Dendritic cell treated with granulocyte-macrophage colony-stimulating factor and Interleukin-4, amounts not matched to agents 40 ng/mL and 50 ng/mL, for 4 days (primary cell): ENCODE results near the gene ZNF300.
"Not testable (repeated sequence)": the region's sequence is repeated elsewhere in the genome, so short reads cannot be mapped to it uniquely, and the experiment has no call there.

ENCODE experiments used
- H3K27ac Mint-ChIP-seq: one replicate; pipeline ENCODE4 v1.8.0; 2022; ENCODE audit warnings: mild to moderate bottlenecking, mixed read lengths
- H3K27me3 Mint-ChIP-seq: one replicate; pipeline ENCODE4 v1.8.0; 2022; ENCODE audit warnings: mild to moderate bottlenecking, mixed read lengths
- H3K36me3 Mint-ChIP-seq: one replicate; pipeline ENCODE4 v1.8.0; 2022; ENCODE audit warnings: low read depth, mixed read lengths
- H3K4me1 Mint-ChIP-seq: one replicate; pipeline ENCODE4 v1.8.0; 2022; ENCODE audit warnings: low read depth, mixed read lengths
- H3K4me3 Mint-ChIP-seq: one replicate; pipeline ENCODE4 v1.8.0; 2022; ENCODE audit warnings: mild to moderate bottlenecking, moderate library complexity, mixed read lengths
- H3K9me3 Mint-ChIP-seq: one replicate; pipeline ENCODE4 v1.8.0; 2022; ENCODE audit warnings: mixed read lengths
- intact Hi-C: fragments of 100-400 bp; cut with micrococcal nuclease; formaldehyde crosslinking; loops from one replicate; pipeline ENCODE4 v1.15.0; 2022

ZNF300 gene

DNA sequence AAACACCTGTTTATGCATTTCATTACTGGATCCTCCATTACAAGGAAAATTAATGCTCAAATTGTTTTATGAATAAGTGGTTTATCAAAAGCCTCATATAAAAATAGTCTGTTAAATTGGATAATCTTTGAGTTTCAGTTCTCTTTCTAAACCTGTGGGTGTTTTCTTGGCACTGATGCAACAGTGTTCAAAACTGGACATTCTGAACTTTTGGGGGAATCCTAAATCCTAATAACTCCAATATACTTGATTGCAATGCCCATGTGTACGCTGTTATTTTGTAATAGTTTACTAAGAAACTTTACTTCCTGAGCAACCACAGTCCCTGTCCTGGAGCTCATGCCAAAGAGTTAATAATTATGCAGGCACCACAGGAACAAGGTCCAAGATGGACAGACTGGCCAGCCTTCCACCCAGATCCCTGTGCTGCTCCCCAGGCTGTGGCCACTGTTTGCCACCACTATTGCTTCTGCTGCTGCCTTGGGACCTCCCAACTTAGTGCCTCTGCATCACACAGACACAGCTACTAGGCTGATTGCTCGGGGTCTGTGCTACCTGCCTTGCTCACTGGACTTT lies 44.4 kb downstream of the ZNF300 start:
- H3K4me1 Mint-ChIP-seq: peaks cover 6% of the 10 kb centered on the region
- H3K27ac Mint-ChIP-seq: no peak overlapping the region
- no peak overlapping the region for H3K4me3 Mint-ChIP-seq
- peaks cover 43% of the 10 kb centered on the region for H3K9me3 Mint-ChIP-seq
- intact Hi-C loops: no loop called here
- no peaks in the 10 kb centered on the region for H3K36me3 Mint-ChIP-seq
- H3K27me3 Mint-ChIP-seq: peaks cover 3% of the 10 kb centered on the region

DNA sequence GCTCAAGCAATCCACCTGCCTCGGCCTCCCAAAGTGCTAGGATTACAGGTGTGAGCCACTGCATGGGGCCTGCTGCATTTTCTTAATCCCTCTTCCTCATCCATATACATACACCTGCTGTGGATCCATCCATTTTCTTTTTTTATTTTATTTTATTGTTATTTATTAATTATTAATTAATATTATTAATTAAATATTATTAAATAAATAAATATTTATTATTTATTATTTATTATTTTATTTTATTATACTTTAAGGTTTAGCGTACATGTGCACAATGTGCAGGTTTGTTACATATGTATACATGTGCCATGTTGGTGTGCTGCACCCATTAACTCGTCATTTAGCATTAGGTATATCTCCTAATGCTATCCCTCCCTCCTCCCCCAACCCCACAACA lies 48.1 kb downstream of the ZNF300 start:
- intact Hi-C loops, H3K4me3 Mint-ChIP-seq, H3K27ac Mint-ChIP-seq, H3K36me3 Mint-ChIP-seq, H3K27me3 Mint-ChIP-seq: not testable (repeated sequence)
- peaks cover 14% of the 10 kb centered on the region for H3K4me1 Mint-ChIP-seq
- peaks cover 14% of the 10 kb centered on the region for H3K9me3 Mint-ChIP-seq

DNA sequence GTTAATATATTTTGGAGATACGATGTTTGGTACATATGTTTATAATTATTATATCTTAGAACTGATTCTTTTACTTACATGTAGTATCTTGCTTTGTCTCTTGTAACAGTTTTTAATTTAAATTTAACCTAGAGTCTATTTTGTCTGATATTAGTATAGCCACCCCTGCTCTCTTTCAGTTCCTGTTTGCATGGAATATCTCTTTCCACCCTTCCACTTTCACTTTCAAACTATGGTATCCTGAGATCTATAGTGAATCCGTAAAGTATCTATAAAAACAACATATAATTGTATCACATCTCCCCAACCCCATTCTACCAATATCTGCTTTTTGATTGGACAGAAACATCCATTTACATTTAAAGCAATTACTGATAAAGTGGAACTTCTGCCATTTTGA lies 51.2 kb downstream of the ZNF300 start:
- H3K27ac Mint-ChIP-seq: peak overlapping the region; percentile 76
- intact Hi-C loops: no loop called here

DNA sequence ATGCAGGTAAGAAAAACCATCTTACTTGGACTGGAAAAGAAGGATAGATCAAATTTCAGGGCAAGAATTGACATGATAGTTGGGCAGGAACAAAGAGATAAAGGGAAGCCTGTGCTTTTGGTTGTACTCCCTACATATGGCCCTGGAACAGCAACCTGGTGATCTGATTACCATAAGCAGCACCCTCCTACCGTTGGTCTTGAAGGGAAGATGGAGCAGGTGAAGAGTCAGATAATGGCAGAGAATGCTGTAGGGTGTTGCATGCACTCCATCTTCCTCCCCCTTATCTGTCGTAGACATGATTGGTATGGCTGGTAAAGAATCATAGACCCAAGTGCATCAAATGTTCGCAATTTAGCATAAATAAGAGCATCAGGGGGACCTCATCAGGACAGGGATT lies 53.7 kb downstream of the ZNF300 start:
- H3K4me3 Mint-ChIP-seq: no peak overlapping the region
- no peaks in the 10 kb centered on the region for H3K36me3 Mint-ChIP-seq
- H3K27me3 Mint-ChIP-seq: peaks cover 5% of the 10 kb centered on the region
- intact Hi-C loops: no loop called here
- H3K27ac Mint-ChIP-seq: no peak overlapping the region
- H3K4me1 Mint-ChIP-seq: peaks cover 17% of the 10 kb centered on the region
- H3K9me3 Mint-ChIP-seq: no peaks in the 10 kb centered on the region

More for the DNA sequence above, 51.2 kb downstream of the ZNF300 start:
- no peaks in the 10 kb centered on the region for H3K27me3 Mint-ChIP-seq
- H3K4me1 Mint-ChIP-seq: peaks cover 8% of the 10 kb centered on the region
- H3K4me3 Mint-ChIP-seq: peak overlapping the region; percentile 54
- H3K36me3 Mint-ChIP-seq: no peaks in the 10 kb centered on the region
- no peaks in the 10 kb centered on the region for H3K9me3 Mint-ChIP-seq

DNA sequence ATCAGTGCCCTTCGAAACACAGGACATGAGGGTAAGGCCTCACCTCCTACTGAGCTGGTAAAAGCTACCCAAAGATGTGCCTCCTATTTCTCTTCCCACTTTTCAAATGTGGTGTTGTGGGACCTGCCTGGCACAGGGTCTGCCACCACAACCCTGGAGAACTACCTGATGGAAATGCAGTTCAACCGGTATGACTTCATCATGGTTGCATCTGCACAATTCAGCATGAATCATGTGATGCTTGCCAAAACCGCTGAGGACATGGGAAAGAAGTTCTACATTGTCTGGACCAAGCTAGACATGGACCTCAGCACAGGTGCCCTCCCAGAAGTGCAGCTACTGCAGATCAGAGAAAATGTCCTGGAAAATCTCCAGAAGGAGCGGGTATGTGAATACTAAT lies 56.5 kb downstream of the ZNF300 start:
- intact Hi-C loops: no loop called here

DNA sequence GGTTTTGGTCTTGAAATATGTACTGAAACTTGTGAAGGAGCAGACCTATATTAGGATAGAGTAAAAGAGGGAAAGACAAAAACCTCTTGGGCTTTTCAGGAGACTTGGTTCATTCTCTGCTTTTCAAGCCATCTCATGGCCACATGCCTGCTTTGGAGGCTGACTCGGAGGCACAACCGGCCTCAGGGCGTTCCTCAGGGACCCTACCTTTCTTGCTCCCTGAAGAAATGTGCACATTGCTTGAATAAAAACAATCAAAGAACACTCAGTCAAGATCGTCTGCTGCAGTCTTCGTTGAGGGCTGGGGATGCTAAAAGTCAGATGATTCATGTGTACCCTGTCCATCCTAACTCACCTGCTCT lies 57.5 kb downstream of the ZNF300 start:
- Mint-ChIP-seq H3K27ac (no peak overlapping the region), H3K27me3 (peaks cover 5% of the 10 kb centered on the region), H3K4me1 (peaks cover 10% of the 10 kb centered on the region), H3K9me3 (no peaks in the 10 kb centered on the region), H3K4me3 (no peak overlapping the region), H3K36me3 (no peaks in the 10 kb centered on the region)
- intact Hi-C loops: loop anchor here (1.0 kb wide), 2 partner anchors 46 to 287 kb away; no protein-coding TSS in a partner anchor

More for the DNA sequence above, 56.5 kb downstream of the ZNF300 start:
- H3K36me3 Mint-ChIP-seq: no peaks in the 10 kb centered on the region
- peaks cover 10% of the 10 kb centered on the region for H3K4me1 Mint-ChIP-seq
- H3K4me3 Mint-ChIP-seq: no peak overlapping the region
- H3K27ac Mint-ChIP-seq: no peak overlapping the region
- H3K9me3 Mint-ChIP-seq: no peaks in the 10 kb centered on the region
- peaks cover 5% of the 10 kb centered on the region for H3K27me3 Mint-ChIP-seq

DNA sequence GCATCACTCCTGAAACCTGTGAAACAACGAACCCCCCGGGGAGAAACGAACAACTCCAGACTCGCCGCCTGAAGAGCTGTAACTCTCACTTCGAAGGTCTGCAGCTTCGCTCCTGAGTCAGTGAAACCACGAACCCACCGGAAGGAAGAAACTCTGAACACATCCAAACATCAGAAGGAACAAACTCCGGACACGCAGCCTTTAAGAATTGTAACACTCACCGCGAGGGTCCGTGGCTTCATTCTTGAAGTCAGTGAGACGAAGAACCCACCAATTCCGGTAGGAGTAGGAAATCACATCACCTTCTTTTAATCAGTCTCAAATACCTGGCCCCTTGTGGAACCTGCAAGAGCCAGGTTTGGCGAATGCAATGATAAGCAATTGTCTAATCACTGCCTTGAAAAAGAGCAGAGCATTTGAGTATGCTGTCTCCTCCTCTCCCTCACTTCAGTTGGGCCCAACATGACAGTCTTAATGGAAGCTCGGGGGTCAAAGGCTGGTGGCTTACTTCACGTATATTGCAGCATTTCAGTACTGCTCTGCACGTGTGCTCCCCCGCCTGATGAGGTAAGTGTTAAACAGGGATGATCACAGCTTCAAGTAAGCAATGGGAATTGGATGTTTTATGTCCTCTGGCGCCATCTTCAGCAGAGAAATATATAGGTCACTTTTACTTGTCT lies 58.0 kb downstream of the ZNF300 start:
- intact Hi-C loops: loop anchor here (1.0 kb wide), 2 partner anchors 45 to 286 kb away; no protein-coding TSS in a partner anchor
- Mint-ChIP-seq H3K4me1 (peaks cover 10% of the 10 kb centered on the region), H3K36me3 (no peaks in the 10 kb centered on the region), H3K27ac (no peak overlapping the region), H3K4me3 (peak overlapping the region; percentile 30), H3K9me3 (no peaks in the 10 kb centered on the region), H3K27me3 (peaks cover 5% of the 10 kb centered on the region)

DNA sequence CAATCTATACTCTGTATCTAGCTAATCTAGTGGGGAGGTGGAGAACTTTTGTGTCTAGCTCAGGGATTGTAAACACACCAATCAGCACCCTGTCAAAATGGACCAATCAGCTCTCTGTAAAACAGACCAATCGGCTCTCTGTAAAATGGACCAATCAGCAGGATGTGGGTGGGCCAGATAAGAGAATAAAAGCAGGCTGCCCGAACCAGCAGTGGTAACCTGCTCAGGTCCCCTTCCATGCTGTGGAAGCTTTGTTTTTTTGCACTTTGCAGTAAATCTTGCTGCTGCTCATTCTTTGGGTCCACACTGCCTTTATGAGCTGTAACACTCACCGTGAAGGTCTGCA lies 58.5 kb downstream of the ZNF300 start, which contains the start of gene IRGM:
Gene IRGM (plus strand): TSS at position 214 of the 346 bp plus-strand sequence. CDS start 1,603 bp downstream, outside the sequence.
- intact Hi-C loops: not testable (repeated sequence)

DNA sequence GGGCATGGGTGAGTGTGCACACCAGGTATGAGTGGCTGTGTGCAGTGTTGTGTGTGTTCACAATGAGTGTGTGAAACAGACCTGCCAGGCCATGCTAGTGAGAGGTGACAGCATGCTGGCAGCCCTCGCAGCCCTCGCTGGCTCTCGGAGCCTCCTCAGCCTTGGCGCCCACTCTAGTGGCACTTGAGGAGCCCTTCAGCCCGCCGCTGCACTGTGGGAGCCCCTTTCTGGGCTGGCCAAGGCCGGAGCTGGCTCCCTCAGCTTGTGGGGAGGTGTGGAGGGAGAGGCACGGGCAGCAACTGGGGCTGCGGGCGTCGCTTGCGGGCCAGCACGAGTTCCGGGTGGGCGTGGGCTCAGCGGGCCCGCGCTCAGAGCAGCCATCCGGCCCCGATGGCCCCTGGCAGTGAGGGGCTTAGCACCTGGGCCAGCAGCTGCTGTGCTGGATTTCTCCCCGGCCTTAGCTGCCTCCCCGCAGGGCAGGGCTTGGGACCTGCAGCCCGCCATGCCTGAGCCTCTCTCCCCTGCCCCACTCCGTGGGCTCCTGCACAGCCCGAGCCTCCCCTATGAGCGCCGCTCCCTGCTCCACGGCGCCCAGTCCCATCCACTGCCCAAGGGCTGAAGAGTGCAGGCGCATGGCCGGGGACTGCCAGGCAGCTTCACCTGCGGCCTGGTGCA lies 59.5 kb downstream of the ZNF300 start:
- H3K9me3 Mint-ChIP-seq, H3K4me3 Mint-ChIP-seq, H3K27me3 Mint-ChIP-seq, H3K4me1 Mint-ChIP-seq, H3K27ac Mint-ChIP-seq, intact Hi-C loops, H3K36me3 Mint-ChIP-seq: not testable (repeated sequence)

More for the DNA sequence above, 58.5 kb downstream of the ZNF300 start, which contains the start of gene IRGM:
- H3K36me3 Mint-ChIP-seq, H3K27ac Mint-ChIP-seq, H3K27me3 Mint-ChIP-seq, H3K4me1 Mint-ChIP-seq, H3K9me3 Mint-ChIP-seq: not testable (repeated sequence)
- H3K4me3 Mint-ChIP-seq: peak within 1 kb of the TSS; percentile 30
